Natural killer cell (primary cell): ENCODE results near the gene S100A12. TPM values are rescaled to one million over a fixed set of nuclear protein-coding genes. Genes with fewer than 3 reads are reported as not detected.

Experiments used
- ATAC-seq, 3 donors: fragments of 150-1000 bp in 2 of 3; fragments of 200-7000 bp in 1 of 3; cut with Tn5 transposase; 1 replicate in 1 of 3; 2 replicates in 2 of 3; pipeline ENCODE4 v1.10.0; 2021; ENCODE audit warnings: mild to moderate bottlenecking in 2 of 3, moderate library complexity in 2 of 3
- DNase-seq, 2 donors: peaks; one replicate each; pipeline versions ENCODE4 v3.0.0 to v3.0.0-alpha.2; 2013 to 2021; ENCODE audit warnings: mixed read lengths in 1 of 2
- H3K27ac ChIP-seq: one replicate; pipeline ENCODE4 v1.5.1; 2013; ENCODE audit warnings: mild to moderate bottlenecking, low read length
- H3K27me3 ChIP-seq: one replicate; pipeline ENCODE4 v1.6.1; 2013; ENCODE audit warnings: low read length; ENCODE audit not compliant: control insufficient read depth, insufficient read depth
- H3K36me3 ChIP-seq: one replicate; pipeline ENCODE4 v1.6.1; 2013; ENCODE audit warnings: low read length; ENCODE audit not compliant: control insufficient read depth, insufficient read depth
- H3K4me1 ChIP-seq: one replicate; pipeline ENCODE4 v1.6.1; 2013; ENCODE audit warnings: low read length; ENCODE audit not compliant: control insufficient read depth, insufficient read depth
- H3K4me3 ChIP-seq: one replicate; pipeline ENCODE4 v1.5.1; 2013; ENCODE audit warnings: low read length
- H3K9me3 ChIP-seq: one replicate; pipeline ENCODE4 v1.6.1; 2013; ENCODE audit warnings: low read length; ENCODE audit not compliant: control insufficient read depth, insufficient read depth
- H3K27ac Mint-ChIP-seq, 2 donors: one replicate each; pipeline ENCODE4 v1.8.0; 2022; ENCODE audit warnings: mild to moderate bottlenecking in 2 of 2, mixed read lengths in 2 of 2, moderate library complexity in 1 of 2
- H3K27me3 Mint-ChIP-seq, 2 donors: one replicate each; pipeline ENCODE4 v1.8.0; 2022; ENCODE audit warnings: low read depth in 2 of 2, mixed read lengths in 2 of 2
- H3K36me3 Mint-ChIP-seq: one replicate; pipeline ENCODE4 v1.8.0; 2022; ENCODE audit warnings: mixed read lengths
- H3K4me1 Mint-ChIP-seq, 2 donors: one replicate each; pipeline ENCODE4 v1.8.0; 2022; ENCODE audit warnings: mixed read lengths in 2 of 2
- H3K4me3 Mint-ChIP-seq: one replicate; pipeline ENCODE4 v1.8.0; 2022; ENCODE audit warnings: mild to moderate bottlenecking, moderate library complexity, mixed read lengths
- H3K9me3 Mint-ChIP-seq, 2 donors: one replicate each; pipeline ENCODE4 v1.8.0; 2022; ENCODE audit warnings: mixed read lengths in 2 of 2
- WGBS: methylation state at CpG from one replicate; pipeline ENCODE4 v1.1.7; 2013; ENCODE audit warnings: missing lambda C conversion rate; ENCODE audit not compliant: insufficient coverage; 5-methylcytosine and 5-hydroxymethylcytosine counted together
- intact Hi-C: fragments of 100-400 bp; cut with micrococcal nuclease; formaldehyde crosslinking; loops from one replicate; pipeline ENCODE4 v1.14.2; 2022
- total RNA-seq, 4 donors: library from RNA; stranded (reverse); fragments of 120-200 nt in 1 of 4; gene quantifications; one replicate each; pipeline versions ENCODE4 v1.2.3 to v1.2.4, GENCODE V29; 2013 to 2022
- TF ChIP-seq, protein P1 (sequence below): fragments of 200-600 bp; IDR thresholded peaks from one replicate; pipeline ENCODE4 v1.8.0; 2022; ENCODE audit warnings: antibody characterized with exemption

Gene S100A12
- total RNA-seq, 3 donors from 2014 or later (not counting 1 experiment from before 2014, with no cell fraction given), result 11.4 to 20.4 TPM; not detected in 1

DNA sequence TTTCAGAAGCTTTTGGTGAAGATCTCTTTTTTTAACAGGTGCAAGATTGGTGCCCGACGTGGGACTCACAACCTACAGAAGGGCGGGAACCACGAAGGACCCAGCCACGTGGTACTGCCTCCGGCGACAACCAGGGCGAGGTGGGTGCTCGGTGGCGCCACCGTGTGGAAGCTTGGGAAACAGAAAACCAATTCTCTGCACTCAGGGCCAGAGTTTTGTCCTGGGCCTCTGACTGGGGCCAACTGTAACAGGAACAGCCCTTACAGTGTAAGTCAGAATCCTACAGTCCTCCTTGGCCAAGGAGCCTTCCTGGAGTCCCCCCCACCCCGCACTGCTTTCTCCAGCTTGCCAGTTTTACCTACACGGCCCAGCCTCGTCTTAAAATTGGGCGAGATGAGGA is 29.3 kb upstream of the S100A12 start:
- ATAC-seq (peak; percentile 55 to 78 (median 76)), DNase-seq (peak; percentile 24 to 67)
- H3K9me3 Mint-ChIP-seq, result no peaks in the 10 kb centered on the region
- H3K27ac ChIP-seq, result no peak overlapping the region
- intact Hi-C loops, result loop anchor here (2.0 kb wide), 1 partner anchor 52 kb away; no protein-coding TSS in a partner anchor
- no peaks in the 10 kb centered on the region for H3K9me3 ChIP-seq
- no peak overlapping the region for H3K4me3 Mint-ChIP-seq
- no peak overlapping the region for H3K27ac Mint-ChIP-seq
- H3K36me3 ChIP-seq, result no peaks in the 10 kb centered on the region
- TF ChIP-seq, protein P1, sequence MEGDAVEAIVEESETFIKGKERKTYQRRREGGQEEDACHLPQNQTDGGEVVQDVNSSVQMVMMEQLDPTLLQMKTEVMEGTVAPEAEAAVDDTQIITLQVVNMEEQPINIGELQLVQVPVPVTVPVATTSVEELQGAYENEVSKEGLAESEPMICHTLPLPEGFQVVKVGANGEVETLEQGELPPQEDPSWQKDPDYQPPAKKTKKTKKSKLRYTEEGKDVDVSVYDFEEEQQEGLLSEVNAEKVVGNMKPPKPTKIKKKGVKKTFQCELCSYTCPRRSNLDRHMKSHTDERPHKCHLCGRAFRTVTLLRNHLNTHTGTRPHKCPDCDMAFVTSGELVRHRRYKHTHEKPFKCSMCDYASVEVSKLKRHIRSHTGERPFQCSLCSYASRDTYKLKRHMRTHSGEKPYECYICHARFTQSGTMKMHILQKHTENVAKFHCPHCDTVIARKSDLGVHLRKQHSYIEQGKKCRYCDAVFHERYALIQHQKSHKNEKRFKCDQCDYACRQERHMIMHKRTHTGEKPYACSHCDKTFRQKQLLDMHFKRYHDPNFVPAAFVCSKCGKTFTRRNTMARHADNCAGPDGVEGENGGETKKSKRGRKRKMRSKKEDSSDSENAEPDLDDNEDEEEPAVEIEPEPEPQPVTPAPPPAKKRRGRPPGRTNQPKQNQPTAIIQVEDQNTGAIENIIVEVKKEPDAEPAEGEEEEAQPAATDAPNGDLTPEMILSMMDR, result peak; percentile 39
- H3K4me1 ChIP-seq, result peaks cover 2% of the 10 kb centered on the region
- H3K4me1 Mint-ChIP-seq, result no peaks in the 10 kb centered on the region
- H3K36me3 Mint-ChIP-seq, result no peaks in the 10 kb centered on the region
- peaks cover 11 to 18% of the 10 kb centered on the region in 2 donors for H3K27me3 Mint-ChIP-seq
- 30% methylated on average over 15 of the region's 15 CpGs for WGBS
- H3K4me3 ChIP-seq, result no peak overlapping the region
- H3K27me3 ChIP-seq, result no peaks in the 10 kb centered on the region

DNA sequence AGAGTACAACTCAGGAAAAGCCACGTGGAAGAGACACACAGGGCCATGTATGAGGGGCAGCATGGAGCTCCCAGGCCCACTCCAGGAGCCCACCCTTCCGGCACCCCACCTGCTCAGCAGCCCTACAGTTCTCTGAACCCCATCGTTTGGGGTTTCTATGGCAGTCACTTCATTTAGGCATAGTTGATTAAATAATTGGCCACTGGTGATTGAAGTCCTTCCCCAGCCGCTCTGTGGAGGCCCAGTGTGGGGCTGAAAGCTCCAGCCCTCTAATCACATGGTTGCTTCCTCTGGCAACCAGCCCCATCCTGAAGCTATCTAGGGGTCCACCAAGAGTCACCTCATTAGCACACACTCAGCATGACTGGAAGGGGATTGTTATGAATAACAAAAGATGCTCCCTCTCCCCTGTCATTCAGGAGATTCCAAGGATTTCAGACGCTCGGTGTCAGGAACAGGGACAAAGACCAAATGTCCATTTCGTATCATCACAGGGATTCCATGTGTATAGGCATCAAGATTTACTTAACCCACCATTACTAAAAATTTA is 28.7 kb upstream of the S100A12 start:
- no peak for DNase-seq
- H3K27ac ChIP-seq, result no peak overlapping the region
- H3K4me3 Mint-ChIP-seq, result no peak overlapping the region

DNA sequence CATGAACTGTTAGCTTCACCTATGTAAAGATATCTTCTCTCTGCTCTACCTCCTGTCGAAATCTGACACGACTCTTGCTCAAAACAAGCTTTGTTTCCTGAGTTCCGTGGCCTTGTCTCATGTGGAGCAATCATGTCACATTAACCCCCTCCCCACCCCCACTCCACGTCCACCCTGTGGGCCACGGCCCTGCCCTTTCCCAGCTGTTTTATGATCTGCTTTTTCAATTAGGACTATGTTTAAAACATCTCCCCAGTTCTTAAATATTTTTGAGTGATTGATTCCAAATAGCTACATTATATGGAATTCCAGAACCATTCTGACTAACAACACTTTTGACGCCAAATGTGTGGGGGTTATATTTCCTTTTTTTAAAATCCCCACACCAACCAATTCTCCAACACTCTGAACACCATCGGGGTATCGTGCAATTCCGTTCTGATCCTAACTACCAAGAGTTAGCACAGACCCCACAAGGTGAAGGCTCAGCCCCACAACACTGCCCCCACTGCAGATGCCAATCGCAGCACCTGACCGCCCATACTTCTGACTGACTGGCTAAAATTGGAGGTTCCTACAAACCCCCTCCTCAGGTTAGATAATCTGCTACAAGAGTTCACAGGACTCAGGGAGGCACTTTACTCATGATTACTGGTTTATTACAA is 28.1 kb upstream of the S100A12 start:
- no peaks in the 10 kb centered on the region for H3K9me3 Mint-ChIP-seq
- DNase-seq, result no peak
- no peak overlapping the region for H3K4me3 Mint-ChIP-seq
- H3K36me3 Mint-ChIP-seq, result no peaks in the 10 kb centered on the region
- TF ChIP-seq, protein P1, result no peak
- Histone ChIP-seq H3K27ac (no peak overlapping the region), H3K4me3 (no peak overlapping the region), H3K9me3 (no peaks in the 10 kb centered on the region), H3K4me1 (peaks cover 2% of the 10 kb centered on the region), H3K36me3 (no peaks in the 10 kb centered on the region), H3K27me3 (no peaks in the 10 kb centered on the region)
- intact Hi-C loops, result loop anchor here (2.0 kb wide), 1 partner anchor 51 kb away; no protein-coding TSS in a partner anchor
- WGBS, result 90% methylated on average over 10 of the region's 11 CpGs
- no peak for ATAC-seq
- H3K4me1 Mint-ChIP-seq, result no peaks in the 10 kb centered on the region
- no peak overlapping the region for H3K27ac Mint-ChIP-seq
- H3K27me3 Mint-ChIP-seq, result peaks cover 4 to 20% of the 10 kb centered on the region in 2 donors

More for the DNA sequence above, 28.7 kb upstream of the S100A12 start:
- H3K4me3 ChIP-seq, result no peak overlapping the region
- Mint-ChIP-seq H3K27me3 (peaks cover 7 to 14% of the 10 kb centered on the region in 2 donors), H3K27ac (no peak overlapping the region), H3K36me3 (no peaks in the 10 kb centered on the region), H3K4me1 (no peaks in the 10 kb centered on the region), H3K9me3 (no peaks in the 10 kb centered on the region)
- intact Hi-C loops, result loop anchor here (2.0 kb wide), 1 partner anchor 51 kb away; no protein-coding TSS in a partner anchor
- TF ChIP-seq, protein P1, result no peak
- no peaks in the 10 kb centered on the region for H3K9me3 ChIP-seq
- peaks cover 2% of the 10 kb centered on the region for H3K4me1 ChIP-seq
- 87% methylated on average over 7 of the region's 7 CpGs for WGBS
- H3K36me3 ChIP-seq, result no peaks in the 10 kb centered on the region
- ATAC-seq, result no peak
- H3K27me3 ChIP-seq, result no peaks in the 10 kb centered on the region
